ENCODE measurements around the gene PSMD6.

Gene PSMD6

GRCh38 chr3:63976872-63977200 is 46.5 kb downstream of the PSMD6 start:
- no peak for DNase-seq

GRCh38 chr3:63976161-63976871 is 47.0 kb downstream of the PSMD6 start:
- no peak for DNase-seq

DNA sequence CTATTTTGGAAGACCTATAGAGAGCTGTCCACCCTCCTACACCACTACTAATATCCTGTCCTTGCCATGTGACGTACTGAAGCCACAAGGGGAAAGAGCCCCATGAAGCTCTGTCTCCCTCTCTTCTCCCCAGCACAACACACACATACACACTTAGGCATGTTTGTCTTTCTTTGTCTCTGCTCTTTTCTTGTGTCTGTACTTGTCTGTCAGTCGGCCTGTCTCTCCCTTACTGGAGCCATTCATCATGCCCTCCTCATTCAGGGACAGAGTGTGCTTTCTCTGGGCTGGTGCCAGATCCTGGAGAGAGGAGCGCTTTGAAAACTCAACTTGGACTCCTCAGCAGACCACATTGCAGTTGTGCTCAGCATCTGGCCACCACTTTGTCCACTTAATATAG is 47.6 kb downstream of the PSMD6 start:
- DNase-seq = no peak

- no peak for DNase-seq
These were observed 48.8 kb downstream of the PSMD6 start for GRCh38 chr3:63974451-63974850.

GRCh38 chr3:63973406-63973805 is 49.9 kb downstream of the PSMD6 start:
- DNase-seq = no peak

GRCh38 chr3:63972987-63973386 is 50.3 kb downstream of the PSMD6 start:
- no peak for DNase-seq

DNA sequence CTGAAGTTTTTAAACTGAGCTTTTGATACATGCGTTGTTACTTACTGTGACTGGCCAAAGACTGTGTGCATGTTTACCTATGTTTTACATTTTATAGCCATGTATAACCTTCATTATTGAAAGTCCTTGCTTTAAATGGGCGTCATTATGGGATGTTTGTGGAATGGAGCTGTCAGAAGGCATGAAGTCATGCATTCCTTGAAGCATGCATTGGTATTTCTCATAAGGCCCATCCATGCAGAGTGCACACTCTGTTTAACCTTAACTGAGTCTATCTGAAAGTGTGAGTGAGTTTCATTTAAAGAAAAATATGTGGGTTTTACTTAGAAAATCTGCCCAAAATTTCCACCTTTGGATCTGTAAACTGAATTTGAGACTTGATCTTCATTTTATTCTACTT is 51.1 kb downstream of the PSMD6 start:
- no peak for DNase-seq

DNA sequence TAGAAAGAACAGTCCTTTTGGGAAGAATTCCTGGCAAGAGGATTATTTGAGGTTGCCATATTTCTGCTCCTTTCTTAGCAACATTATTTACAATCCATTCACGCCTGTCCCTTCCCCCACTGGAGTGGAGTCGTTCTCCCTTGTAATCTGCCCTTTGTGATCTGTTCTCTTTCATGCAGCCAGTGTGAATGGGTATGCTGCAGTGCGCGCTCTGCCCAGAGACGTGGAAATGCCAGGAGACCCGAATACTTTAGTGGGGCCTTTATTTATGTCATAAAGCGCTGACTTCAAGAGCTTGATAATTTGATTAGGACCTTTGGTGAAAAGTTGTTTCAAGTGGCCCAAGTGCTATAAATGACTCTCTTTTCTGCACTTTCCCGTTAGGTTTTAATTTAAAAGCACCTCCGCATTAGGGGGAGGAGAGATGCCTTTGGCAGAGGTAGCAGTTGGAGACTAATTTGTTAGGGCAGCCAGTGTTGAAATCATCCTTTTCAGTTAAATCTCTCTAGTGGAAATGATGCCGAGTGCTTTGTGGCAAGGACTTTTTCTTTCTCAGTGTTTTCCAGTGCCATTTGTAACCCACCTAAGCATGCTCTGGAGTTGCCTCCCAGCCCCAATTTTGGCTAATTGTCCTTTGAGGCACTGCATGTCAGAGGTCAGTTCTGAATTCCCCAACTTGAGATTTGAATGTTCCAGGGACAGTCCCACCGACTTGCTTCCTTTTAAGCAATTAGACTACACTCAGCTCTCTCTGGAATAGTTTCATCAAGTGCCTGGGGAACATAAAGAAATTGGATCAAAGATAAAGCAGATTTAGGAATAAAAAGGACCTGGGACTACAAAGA is 52.4 kb downstream of the PSMD6 start:
- DNase-seq = no peak

DNA sequence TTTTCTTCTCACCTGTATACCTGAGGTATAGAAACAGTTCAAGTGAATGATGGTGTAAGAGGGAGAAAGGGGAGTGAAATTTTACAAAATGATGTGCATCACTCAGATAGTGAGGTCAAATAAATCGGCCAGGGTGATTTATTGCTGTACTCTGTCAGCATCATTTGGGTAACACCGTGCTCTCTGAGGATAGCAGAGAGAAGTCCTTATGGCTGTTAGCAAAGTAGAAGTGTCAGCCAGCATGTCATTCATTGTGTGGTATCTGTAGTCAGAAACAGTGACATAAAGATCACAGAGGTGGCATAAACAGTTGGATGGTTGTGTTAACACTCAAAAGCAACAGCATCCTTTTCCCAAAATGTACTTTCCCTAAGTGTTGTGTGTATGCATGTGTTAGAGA is 53.4 kb downstream of the PSMD6 start:
- DNase-seq = no peak

DNA sequence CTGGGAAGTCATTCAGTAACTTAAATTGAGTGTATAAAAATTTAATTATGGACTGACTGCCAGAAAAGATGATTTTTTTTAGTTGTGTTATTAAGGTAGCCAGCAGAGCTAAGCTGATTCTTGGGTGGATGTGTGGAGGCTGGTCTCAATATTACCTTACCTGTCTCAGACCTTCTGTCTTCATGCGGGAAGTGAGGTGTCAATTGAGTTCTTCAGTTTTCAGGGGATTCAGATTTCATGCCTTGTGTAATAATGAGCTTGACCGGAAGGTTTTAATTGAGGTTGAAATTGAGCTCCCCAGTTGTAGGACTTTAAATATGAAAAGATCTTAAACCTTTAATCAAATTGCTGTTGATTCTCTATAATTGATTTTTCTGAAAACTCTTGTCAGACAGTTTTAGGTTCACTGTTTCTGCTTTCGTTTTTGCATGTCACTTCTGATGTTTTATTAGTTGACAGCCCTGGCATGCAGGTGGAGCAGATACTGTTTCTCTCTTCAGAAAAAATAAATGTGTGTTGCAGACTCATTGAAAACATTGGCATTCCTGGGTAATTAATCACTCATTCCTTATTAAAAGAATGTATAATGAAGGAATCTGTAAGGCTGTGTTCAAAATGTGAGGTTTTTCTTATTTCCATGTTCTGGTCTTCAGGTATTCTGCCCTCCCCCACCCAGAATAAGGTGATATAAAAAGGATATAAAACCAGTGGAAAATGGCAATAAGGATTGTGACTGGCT is 54.5 kb downstream of the PSMD6 start:
- no peak for DNase-seq

DNA sequence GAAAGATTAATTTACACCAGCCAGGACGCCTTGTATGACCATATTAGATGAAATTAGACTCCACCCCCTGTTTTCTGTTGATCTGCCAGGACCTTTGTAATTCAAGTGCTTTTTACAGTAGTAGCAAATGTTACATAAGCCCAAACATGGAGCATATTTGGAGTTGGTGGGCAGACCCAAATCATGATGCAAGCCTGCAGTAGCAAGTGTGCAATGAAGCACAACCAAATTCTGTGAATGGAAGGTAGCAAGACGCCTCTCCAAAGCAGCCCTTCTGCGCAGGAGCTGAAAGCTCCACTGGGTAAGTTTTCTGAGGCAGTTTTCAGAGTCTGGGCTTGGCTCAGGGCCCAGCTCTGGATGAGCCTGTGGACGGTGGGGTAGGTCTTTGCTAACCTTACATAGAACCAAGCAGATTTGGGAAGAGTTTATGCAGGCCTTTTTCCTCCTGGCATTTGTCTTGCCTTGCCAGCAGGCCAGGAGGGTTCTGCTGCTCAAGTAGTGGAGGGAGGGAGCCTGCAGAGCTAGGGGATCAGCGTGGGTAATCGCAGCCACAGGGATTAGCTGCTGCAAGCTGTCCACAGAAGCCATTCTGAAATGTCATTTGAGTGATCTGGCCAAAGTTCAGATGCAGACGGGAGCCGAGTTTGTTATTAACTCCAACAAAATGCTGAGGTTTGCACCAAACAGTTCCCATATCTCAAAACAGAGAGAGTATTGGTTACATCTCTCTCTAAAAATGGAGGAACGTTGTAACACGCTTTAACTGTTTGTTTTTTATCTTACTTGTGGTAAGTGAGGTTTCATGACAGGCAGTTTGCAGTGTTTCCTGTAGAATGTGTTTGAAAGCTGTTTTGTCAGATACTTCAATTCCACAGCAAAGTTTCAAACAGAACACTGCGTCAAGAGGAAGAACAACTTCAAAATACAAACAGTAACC is 55.4 kb downstream of the PSMD6 start:
- DNase-seq = peak; percentile 78 to 87

DNA sequence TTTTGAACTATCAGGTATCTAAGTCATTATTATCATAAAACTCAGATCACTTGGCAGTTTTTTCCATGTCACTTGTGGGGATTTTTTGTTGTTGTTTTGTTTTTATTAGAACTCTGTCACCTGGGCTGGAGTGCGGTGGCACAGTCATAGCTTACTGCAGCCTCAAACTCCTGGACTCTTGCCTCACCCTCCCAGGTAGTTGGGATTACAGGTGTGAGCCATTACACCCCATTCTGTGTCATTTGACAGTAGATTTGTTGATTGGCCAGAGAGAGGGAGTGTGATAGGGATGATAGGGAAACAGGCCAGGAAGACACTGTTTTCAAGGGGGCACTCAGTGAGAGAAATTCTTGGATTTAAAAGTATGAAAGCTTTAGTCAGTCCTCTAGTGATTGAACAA is 56.4 kb downstream of the PSMD6 start:
- no peak for DNase-seq

GRCh38 chr3:63966007-63966406 is 57.3 kb downstream of the PSMD6 start:
- no peak for DNase-seq

- DNase-seq = no peak
These were observed 58.4 kb downstream of the PSMD6 start for GRCh38 chr3:63964681-63965485.

- DNase-seq = no peak
These were observed 59.8 kb downstream of the PSMD6 start for GRCh38 chr3:63963496-63963895.

DNA sequence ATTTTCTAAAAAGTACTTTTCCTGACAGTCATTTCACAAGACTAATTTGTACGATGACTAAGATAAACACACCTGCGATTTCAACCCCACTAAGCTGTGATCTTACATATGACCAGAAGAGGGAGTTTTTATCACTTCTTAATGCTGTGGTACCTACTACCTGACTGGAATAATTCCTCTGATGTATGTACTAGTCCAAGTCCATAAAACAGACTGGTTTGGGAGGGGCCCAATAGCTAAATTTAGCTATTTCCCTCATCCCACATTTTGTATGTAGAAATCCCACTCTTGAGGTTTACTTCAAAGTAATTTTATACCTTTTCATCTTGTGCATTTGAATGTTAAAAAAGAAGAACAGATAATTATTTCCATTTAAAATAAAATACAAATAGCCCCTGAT is 61.4 kb downstream of the PSMD6 start:
- DNase-seq = peak; percentile 49 to 50
